ENCODE measurements around the gene PRH1.

The PRH1 gene

GRCh38 chr12:10901427-10901826, 17.4 kb upstream of the PRH1 start:
- no peak for TF ChIP-seq CTCF (IDR thresholded peaks at IDR 0.05; ENCODE audit: low read depth, low read length)
- DNase-seq (ENCODE audit: extremely low read depth, low read depth) = no peak

GRCh38 chr12:10900972-10901371, 16.9 kb upstream of the PRH1 start:
- DNase-seq (ENCODE audit: extremely low read depth, low read depth) = no peak
- no peak for TF ChIP-seq CTCF (IDR thresholded peaks at IDR 0.05; ENCODE audit: low read depth, low read length)

- no peak for TF ChIP-seq CTCF (IDR thresholded peaks at IDR 0.05; ENCODE audit: low read depth, low read length)
Observed at GRCh38 chr12:10900530-10900929, 16.5 kb upstream of the PRH1 start.

GRCh38 chr12:10896854-10897253, 12.8 kb upstream of the PRH1 start:
- DNase-seq (ENCODE audit: extremely low read depth, low read depth) = no peak
- TF ChIP-seq CTCF (IDR thresholded peaks at IDR 0.05; ENCODE audit: low read depth, low read length) = no peak

More at GRCh38 chr12:10900530-10900929, 16.5 kb upstream of the PRH1 start:
- no peak for DNase-seq (ENCODE audit: extremely low read depth, low read depth)

GRCh38 chr12:10891937-10892336, 7.9 kb upstream of the PRH1 start:
- TF ChIP-seq CTCF (IDR thresholded peaks at IDR 0.05; ENCODE audit: low read depth, low read length) = no peak
- DNase-seq (ENCODE audit: extremely low read depth, low read depth) = no peak

GRCh38 chr12:10889226-10889625, 5.2 kb upstream of the PRH1 start:
- no peak for TF ChIP-seq CTCF (IDR thresholded peaks at IDR 0.05; ENCODE audit: low read depth, low read length)
- DNase-seq (ENCODE audit: extremely low read depth, low read depth) = no peak

- TF ChIP-seq CTCF (IDR thresholded peaks at IDR 0.05; ENCODE audit: low read depth, low read length) = no peak
- DNase-seq (ENCODE audit: extremely low read depth, low read depth) = no peak
Observed at GRCh38 chr12:10873378-10873777, 10.7 kb downstream of the PRH1 start.

All from AG09319 (cell line).